Kidney epithelial cell (primary cell): Measurements from ENCODE around the gene ABCA8. TPM values are rescaled to one million over a fixed set of nuclear protein-coding genes. Genes with fewer than 3 reads are reported as not detected.

Experiments
- DNase-seq: peaks from one replicate; pipeline ENCODE4 v3.0.0-alpha.2; 2010; ENCODE audit warnings: low read depth
- H3K27me3 ChIP-seq: 2 replicates; pipeline ENCODE4 v1.6.0; 2011; ENCODE audit warnings: low read length; ENCODE audit not compliant: control insufficient read depth, insufficient read depth
- H3K36me3 ChIP-seq: 2 replicates; pipeline ENCODE4 v1.5.1; 2011; ENCODE audit warnings: low read length; ENCODE audit not compliant: control insufficient read depth, insufficient read depth
- H3K4me3 ChIP-seq: 2 replicates; pipeline ENCODE4 v1.5.1; 2011; ENCODE audit warnings: low read depth, mild to moderate bottlenecking, control low read depth, low read length
- total RNA-seq: library from RNA; depleted of rRNA; stranded (reverse); fragments of >200 nt; gene quantifications from 2 replicates; pipeline ENCODE4 v1.2.3, GENCODE V29; 2015
- TF ChIP-seq, protein P1 (sequence below): IDR thresholded peaks from 2 replicates; pipeline ENCODE4 v1.5.1; 2011; ENCODE audit warnings: mild to moderate bottlenecking, moderate library complexity, low read length, control low read depth, inconsistent platforms; ENCODE audit not compliant: insufficient read depth, poor library complexity, severe bottlenecking

Gene ABCA8
- total RNA-seq, 1 donor from 2014 or later: not detected

DNA sequence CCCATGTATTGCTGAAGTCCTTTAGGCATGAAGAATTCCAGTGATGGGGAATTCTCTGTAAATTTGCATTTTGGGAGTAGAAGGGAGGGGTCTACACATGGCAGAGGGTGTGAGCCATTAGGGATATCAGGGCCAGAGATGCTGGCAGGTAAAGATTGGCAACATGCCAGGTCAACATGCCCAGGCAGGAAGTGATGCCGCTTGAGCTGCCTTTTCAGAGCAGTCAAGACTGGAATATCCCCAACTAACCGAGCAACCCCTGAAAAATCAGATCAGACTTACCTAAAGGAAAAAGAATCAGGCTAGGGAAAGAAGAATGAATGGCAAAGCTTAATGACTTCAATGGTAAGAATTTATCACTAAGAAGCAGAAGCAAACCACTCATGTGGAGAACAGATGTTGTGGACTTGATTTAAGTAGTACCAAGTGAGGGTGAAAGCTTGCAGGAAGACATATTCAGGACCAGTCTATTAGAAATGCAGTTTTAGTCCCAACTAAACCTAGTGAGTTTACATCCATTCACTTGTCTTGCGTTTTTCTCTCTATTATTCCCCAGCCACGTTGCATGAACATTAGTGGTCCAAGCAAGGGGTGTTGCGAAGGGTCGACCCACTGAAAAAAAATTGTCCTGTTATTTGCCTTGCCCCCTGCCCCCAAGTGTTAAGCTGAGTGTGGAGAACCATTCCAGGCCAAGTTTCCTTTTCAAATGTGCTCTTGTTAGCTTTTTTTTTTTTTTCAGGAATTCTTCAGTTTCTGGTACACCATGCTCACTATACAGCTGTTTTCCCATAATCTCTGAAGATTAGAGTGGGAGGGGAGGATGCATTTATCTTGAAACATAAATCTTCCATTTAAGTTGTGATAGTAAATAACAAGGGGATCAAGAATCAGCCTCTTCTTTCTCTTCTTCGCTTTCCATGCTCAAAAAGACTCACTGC is 105.2 kb downstream of the ABCA8 start:
- TF ChIP-seq, protein P1, sequence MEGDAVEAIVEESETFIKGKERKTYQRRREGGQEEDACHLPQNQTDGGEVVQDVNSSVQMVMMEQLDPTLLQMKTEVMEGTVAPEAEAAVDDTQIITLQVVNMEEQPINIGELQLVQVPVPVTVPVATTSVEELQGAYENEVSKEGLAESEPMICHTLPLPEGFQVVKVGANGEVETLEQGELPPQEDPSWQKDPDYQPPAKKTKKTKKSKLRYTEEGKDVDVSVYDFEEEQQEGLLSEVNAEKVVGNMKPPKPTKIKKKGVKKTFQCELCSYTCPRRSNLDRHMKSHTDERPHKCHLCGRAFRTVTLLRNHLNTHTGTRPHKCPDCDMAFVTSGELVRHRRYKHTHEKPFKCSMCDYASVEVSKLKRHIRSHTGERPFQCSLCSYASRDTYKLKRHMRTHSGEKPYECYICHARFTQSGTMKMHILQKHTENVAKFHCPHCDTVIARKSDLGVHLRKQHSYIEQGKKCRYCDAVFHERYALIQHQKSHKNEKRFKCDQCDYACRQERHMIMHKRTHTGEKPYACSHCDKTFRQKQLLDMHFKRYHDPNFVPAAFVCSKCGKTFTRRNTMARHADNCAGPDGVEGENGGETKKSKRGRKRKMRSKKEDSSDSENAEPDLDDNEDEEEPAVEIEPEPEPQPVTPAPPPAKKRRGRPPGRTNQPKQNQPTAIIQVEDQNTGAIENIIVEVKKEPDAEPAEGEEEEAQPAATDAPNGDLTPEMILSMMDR: no peak
- H3K27me3 ChIP-seq: no peaks in the 10 kb centered on the region
- H3K36me3 ChIP-seq: no peaks in the 10 kb centered on the region
- H3K4me3 ChIP-seq: no peak overlapping the region
- DNase-seq: no peak

DNA sequence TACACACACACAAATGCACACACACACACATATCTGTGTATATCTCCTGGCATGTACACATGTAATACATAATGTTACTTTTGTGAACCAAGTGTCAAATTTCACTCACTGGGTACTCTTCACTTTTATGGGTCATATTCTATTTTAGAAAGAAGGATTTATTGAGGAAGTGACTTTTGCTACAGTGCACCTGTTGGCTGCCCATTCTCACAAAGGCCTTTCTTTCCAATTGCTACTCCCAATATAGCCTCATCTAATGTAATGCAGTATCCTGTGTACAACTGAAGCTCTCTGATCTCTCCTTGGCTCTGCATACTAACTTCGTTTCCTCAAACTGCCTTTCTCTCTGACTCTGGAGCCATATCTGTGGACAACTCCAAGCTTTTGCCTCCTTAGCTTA is 107.5 kb downstream of the ABCA8 start:
- no peak for DNase-seq
- H3K4me3 ChIP-seq: no peak overlapping the region
- no peaks in the 10 kb centered on the region for H3K27me3 ChIP-seq
- no peaks in the 10 kb centered on the region for H3K36me3 ChIP-seq
- TF ChIP-seq, protein P1: no peak

DNA sequence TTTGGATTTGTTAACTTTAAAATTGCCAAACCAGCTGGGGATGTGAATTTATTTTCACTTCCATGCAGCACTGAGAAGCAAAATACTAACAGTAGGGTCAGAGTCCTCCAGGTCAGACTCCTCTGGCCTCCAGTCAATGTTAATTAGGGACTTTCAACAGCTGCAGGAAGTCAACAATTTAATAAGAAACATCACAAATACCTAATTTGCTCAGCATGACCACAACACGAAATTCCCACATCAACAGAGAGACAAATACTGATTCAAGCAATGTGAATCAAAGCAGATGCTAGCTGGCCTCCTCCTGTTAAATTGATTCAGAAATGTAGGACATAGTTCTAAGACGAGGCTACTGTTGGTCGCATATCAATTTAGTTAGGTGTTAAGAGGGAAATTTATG is 111.7 kb downstream of the ABCA8 start:
- Histone ChIP-seq H3K27me3 (no peaks in the 10 kb centered on the region), H3K36me3 (no peaks in the 10 kb centered on the region), H3K4me3 (no peak overlapping the region)
- TF ChIP-seq, protein P1: no peak
- DNase-seq: no peak

DNA sequence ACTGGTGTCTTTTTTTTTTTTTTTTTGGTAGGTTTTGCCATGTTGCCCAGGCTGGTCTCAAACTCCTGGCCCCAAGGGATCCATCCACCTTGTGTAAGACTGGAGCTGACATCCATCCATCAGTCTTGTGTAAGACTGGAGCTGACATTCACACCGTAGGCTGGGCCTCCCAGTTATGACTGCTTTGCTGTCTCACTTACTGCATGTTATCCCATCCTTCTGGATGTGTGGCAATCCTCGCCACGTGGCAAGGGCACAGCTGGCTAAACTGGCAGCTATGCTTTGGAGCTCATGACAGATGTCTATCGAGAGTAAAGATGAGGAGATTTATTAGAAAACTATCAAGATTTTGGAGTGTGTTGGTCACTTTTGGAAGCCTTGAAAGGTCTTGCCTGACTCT is 115.1 kb downstream of the ABCA8 start:
- H3K27me3 ChIP-seq: no peaks in the 10 kb centered on the region
- TF ChIP-seq, protein P1: no peak

DNA sequence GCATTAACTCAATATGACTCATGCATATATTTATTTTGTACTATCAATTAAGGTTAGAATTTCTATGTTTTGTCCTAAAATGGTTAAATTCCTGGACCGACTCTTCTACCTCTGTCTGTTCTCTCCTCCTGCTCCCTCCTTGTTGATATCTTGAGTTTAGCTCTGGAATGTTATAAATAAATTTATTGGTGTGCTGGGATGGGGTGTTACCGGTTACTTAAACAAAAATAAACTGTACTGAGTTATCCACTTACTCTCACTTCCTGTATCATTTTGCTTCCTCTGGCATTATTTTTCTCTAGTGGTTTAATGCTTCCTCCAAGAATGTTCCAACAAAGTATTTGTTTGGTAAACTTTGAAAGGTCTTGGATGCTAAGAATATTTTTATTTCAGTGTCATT is 120.1 kb downstream of the ABCA8 start:
- H3K27me3 ChIP-seq: no peaks in the 10 kb centered on the region
- TF ChIP-seq, protein P1: no peak
- no peak overlapping the region for H3K4me3 ChIP-seq
- DNase-seq: no peak
- H3K36me3 ChIP-seq: no peaks in the 10 kb centered on the region

More for the DNA sequence above, 115.1 kb downstream of the ABCA8 start:
- H3K36me3 ChIP-seq: no peaks in the 10 kb centered on the region
- no peak overlapping the region for H3K4me3 ChIP-seq
- no peak for DNase-seq
